K562 (cell line): ENCODE data around the gene TIAL1. TPM values are rescaled to one million over a fixed set of nuclear protein-coding genes. Genes with fewer than 3 reads are reported as not detected.

ENCODE experiments used
- ATF7 ChIP-seq: fragments of 450-650 bp; IDR thresholded peaks from 2 replicates; pipeline ENCODE4 v1.7.1; 2014; ENCODE audit warnings: mild to moderate bottlenecking, moderate library complexity
- CTCF ChIP-seq, 3 experiments: IDR thresholded peaks in 2 of 3; conservative IDR thresholded peaks in 1 of 3; 2 replicates each; pipeline ENCODE4 v1.5.1; 2011 to 2012; ENCODE audit warnings: low read length in 3 of 3, mild to moderate bottlenecking in 3 of 3, control low read depth in 2 of 3, improper control_type of control experiment in 1 of 3, inconsistent platforms in 1 of 3, low read depth in 1 of 3, mixed read lengths in 1 of 3, moderate library complexity in 1 of 3; ENCODE audit not compliant: insufficient read depth in 2 of 3
- EP400 ChIP-seq: fragments of 450-650 bp; IDR thresholded peaks from 2 replicates; pipeline ENCODE4 v1.6.1; 2017; ENCODE audit warnings: antibody characterized with exemption, mild to moderate bottlenecking, moderate library complexity
- GABPB1 ChIP-seq: sonication (generic); formaldehyde crosslinking; IDR thresholded peaks from 2 replicates; pipeline ENCODE4 v1.8.0; 2022; ENCODE audit warnings: mild to moderate bottlenecking, missing genetic modification reagents
- KDM1A ChIP-seq, 2 experiments: fragments of 450-650 bp; IDR thresholded peaks; 2 replicates each; pipeline ENCODE4 v1.6.1; 2016; ENCODE audit warnings: mild to moderate bottlenecking in 2 of 2
- KLF16 ChIP-seq: IDR thresholded peaks from 2 replicates; pipeline ENCODE4 v1.6.1; 2016; ENCODE audit warnings: antibody characterized with exemption
- MYC ChIP-seq, 2 experiments: fragments of 250-450 bp in 1 of 2; sonication (Bioruptor Pico) in 1 of 2; IDR thresholded peaks; 2 replicates each; pipeline versions ENCODE4 v1.5.1 to v1.6.1; 2012 to 2021; ENCODE audit warnings: low read depth in 2 of 2, borderline replicate concordance in 1 of 2, improper control_type of control experiment in 1 of 2, low read length in 1 of 2, mild to moderate bottlenecking in 1 of 2, moderate library complexity in 1 of 2
- NONO ChIP-seq, 2 experiments: fragments of 200-400 bp in 1 of 2; fragments of 450-650 bp in 1 of 2; formaldehyde crosslinking in 1 of 2; IDR thresholded peaks; 2 replicates each; pipeline ENCODE4 v1.6.1; 2017; ENCODE audit warnings: low read depth in 2 of 2, mild to moderate bottlenecking in 2 of 2, moderate library complexity in 2 of 2, low read length in 1 of 2
- NRF1 ChIP-seq, 2 experiments: fragments of 450-650 bp; IDR thresholded peaks in 1 of 2; conservative IDR thresholded peaks in 1 of 2; 2 replicates each; pipeline ENCODE4 v1.6.1; 2014; ENCODE audit warnings: mild to moderate bottlenecking in 2 of 2
- POLR2G ChIP-seq: fragments of 200-400 bp; formaldehyde crosslinking; IDR thresholded peaks from 2 replicates; pipeline ENCODE4 v1.6.1; 2017; ENCODE audit warnings: low read depth, mild to moderate bottlenecking, antibody characterized with exemption, low read length, moderate library complexity
- RBM22 ChIP-seq: fragments of 200-400 bp; formaldehyde crosslinking; IDR thresholded peaks from 2 replicates; pipeline ENCODE4 v1.6.1; 2018; ENCODE audit warnings: low read length, low read depth; ENCODE audit not compliant: poor library complexity, severe bottlenecking
- RFX7 ChIP-seq: fragments of 250-450 bp; sonication (Bioruptor Pico); IDR thresholded peaks from 2 replicates; pipeline ENCODE4 v1.5.1; 2021; ENCODE audit warnings: mild to moderate bottlenecking
- SAFB ChIP-seq: fragments of 200-400 bp; formaldehyde crosslinking; IDR thresholded peaks from 2 replicates; pipeline ENCODE4 v1.6.1; 2017; ENCODE audit warnings: low read depth, low read length, borderline replicate concordance
- STAT6 ChIP-seq: sonication (generic); formaldehyde crosslinking; IDR thresholded peaks from 2 replicates; pipeline ENCODE4 v1.8.1; 2023; ENCODE audit warnings: mild to moderate bottlenecking, missing genetic modification reagents
- ZNF280B ChIP-seq: fragments of 250-450 bp; sonication (Bioruptor Pico); IDR thresholded peaks from 2 replicates; pipeline ENCODE4 v1.5.1; 2021; ENCODE audit warnings: mild to moderate bottlenecking
- polyA plus RNA-seq, 8 experiments: library from polyadenylated mRNA; depleted of rRNA in 4 of 8; stranded (reverse) in 5 of 8; unstranded in 3 of 8; fragments of >200 nt; fragmentation: Nextera tagmentation in 2 of 8; fragmentation: Illumina TruSeq in 1 of 8; extraction: Ambion mirVana in 2 of 8; extraction: Trizol in 1 of 8; gene quantifications; 2 replicates each; pipeline versions ENCODE4 v1.2.1 to v1.2.3, GENCODE V29; 2011 to 2014; ENCODE audit warnings: inconsistent platforms in 1 of 8, missing spikeins in 1 of 8
- total RNA-seq, 7 experiments: library from RNA; depleted of rRNA in 6 of 7; stranded (reverse); fragments of >200 nt in 6 of 7; fragmentation: Illumina TruSeq in 2 of 7; extraction: Trizol in 2 of 7; gene quantifications; 2 replicates each; pipeline versions ENCODE4 v1.2.1 to v1.2.3, GENCODE V29; 2011 to 2021; ENCODE audit warnings: low replicate concordance in 1 of 7
- TF ChIP-seq, protein P1 (sequence below): fragments of 250-450 bp; sonication (Bioruptor Pico); IDR thresholded peaks from 2 replicates; pipeline ENCODE4 v1.6.1; 2021; ENCODE audit warnings: mild to moderate bottlenecking
- TF ChIP-seq, protein P2 (sequence below), 2 experiments: IDR thresholded peaks; 2 replicates each; pipeline ENCODE4 v1.6.1; 2012; ENCODE audit warnings: improper control_type of control experiment in 2 of 2, low read depth in 2 of 2, low read length in 2 of 2, borderline replicate concordance in 1 of 2

Gene TIAL1
- total and polyA plus RNA-seq, 9 of the 15 experiments (the other 6 are each of a cell fraction or from before 2014, with no cell fraction given): 22.5 to 126 (median 58.2) TPM

GRCh38 chr10:119542988-119543813 is 53.6 kb downstream of the TIAL1 start (continued):
- TF ChIP-seq POLR2G (peak; percentile 82), KLF16 (no peak), SAFB (peak; percentile 98), NRF1 (conservative IDR thresholded peaks at IDR 0.05 in 1 of 2, IDR thresholded peaks at IDR 0.05 in 1 of 2) (peak in 1 of 2 experiments; percentile 40; a peak in 2 of 4 replicates), MYC (IDR thresholded peaks at IDR 0.05; ENCODE audit: low read depth, low read length) (peak; percentile 80), MYC (CRISPR knock-in tag; IDR thresholded peaks at IDR 0.05; ENCODE audit: borderline replicate concordance, low read depth) (no peak), RFX7 (no peak), GABPB1 (CRISPR knock-in tag) (no peak), ATF7 (no peak), RBM22 (peak; percentile 41), EP400 (peak; percentile 50; the same call in 1 of the 2 replicates), NONO (IDR thresholded peaks at IDR 0.05; ENCODE audit: low read depth in 2 of 2, low read length in 1 of 2) (peak in 1 of 2 experiments; percentile 58; a peak in 2 of 4 replicates), CTCF (IDR thresholded peaks at IDR 0.05 in 2 of 3, conservative IDR thresholded peaks at IDR 0.05 in 1 of 3; ENCODE audit: insufficient read depth in 2 of 3, low read depth in 1 of 3, low read length in 3 of 3) (peak; percentile 56 to 67 (median 66)), STAT6 (CRISPR knock-in tag) (no peak), KDM1A (IDR thresholded peaks at IDR 0.05) (no peak), ZNF280B (CRISPR knock-in tag) (no peak)
- TF ChIP-seq, protein P1, sequence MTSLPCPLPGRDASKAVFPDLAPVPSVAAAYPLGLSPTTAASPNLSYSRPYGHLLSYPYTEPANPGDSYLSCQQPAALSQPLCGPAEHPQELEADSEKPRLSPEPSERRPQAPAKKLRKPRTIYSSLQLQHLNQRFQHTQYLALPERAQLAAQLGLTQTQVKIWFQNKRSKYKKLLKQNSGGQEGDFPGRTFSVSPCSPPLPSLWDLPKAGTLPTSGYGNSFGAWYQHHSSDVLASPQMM (CRISPR knock-in tag): no peak
- TF ChIP-seq, protein P2, sequence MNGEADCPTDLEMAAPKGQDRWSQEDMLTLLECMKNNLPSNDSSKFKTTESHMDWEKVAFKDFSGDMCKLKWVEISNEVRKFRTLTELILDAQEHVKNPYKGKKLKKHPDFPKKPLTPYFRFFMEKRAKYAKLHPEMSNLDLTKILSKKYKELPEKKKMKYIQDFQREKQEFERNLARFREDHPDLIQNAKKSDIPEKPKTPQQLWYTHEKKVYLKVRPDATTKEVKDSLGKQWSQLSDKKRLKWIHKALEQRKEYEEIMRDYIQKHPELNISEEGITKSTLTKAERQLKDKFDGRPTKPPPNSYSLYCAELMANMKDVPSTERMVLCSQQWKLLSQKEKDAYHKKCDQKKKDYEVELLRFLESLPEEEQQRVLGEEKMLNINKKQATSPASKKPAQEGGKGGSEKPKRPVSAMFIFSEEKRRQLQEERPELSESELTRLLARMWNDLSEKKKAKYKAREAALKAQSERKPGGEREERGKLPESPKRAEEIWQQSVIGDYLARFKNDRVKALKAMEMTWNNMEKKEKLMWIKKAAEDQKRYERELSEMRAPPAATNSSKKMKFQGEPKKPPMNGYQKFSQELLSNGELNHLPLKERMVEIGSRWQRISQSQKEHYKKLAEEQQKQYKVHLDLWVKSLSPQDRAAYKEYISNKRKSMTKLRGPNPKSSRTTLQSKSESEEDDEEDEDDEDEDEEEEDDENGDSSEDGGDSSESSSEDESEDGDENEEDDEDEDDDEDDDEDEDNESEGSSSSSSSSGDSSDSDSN (IDR thresholded peaks at IDR 0.05; ENCODE audit: borderline replicate concordance in 1 of 2, low read depth in 2 of 2, low read length in 2 of 2): 0 out of 4 replicates have a peak, but pooled peaks of 1 of the 2 experiments have one; percentile 18
